ENCODE data around the gene TBC1D9B. TPM values are rescaled to one million over a fixed set of nuclear protein-coding genes. Genes with fewer than 3 reads are reported as not detected.

The TBC1D9B gene
- total and polyA plus RNA-seq, 2 of the 13 experiments (the other 11 are each of a cell fraction or from before 2014, with no cell fraction given): 35.0 to 50.0 TPM

GRCh38 chr5:179880848-179881590 lies 26.7 kb downstream of the TBC1D9B start (continued):
- TF ChIP-seq ZFP91 (CRISPR knock-in tag; IDR thresholded peaks at IDR 0.05; ENCODE audit: borderline replicate concordance) (no peak), TAF15 (IDR thresholded peaks at IDR 0.05; ENCODE audit: low read depth, low read length, poor library complexity, severe bottlenecking) (no peak), TSC22D2 (CRISPR knock-in tag; IDR thresholded peaks at IDR 0.05; ENCODE audit: borderline replicate concordance) (no peak), ZFP37 (CRISPR knock-in tag; IDR thresholded peaks at IDR 0.05; ENCODE audit: borderline replicate concordance) (no peak)

GRCh38 chr5:179880066-179880650 lies 27.5 kb downstream of the TBC1D9B start:
- POLR2A ChIA-PET: no interaction called here
- BruUV-seq (replicated peaks): no TSS peak
- H3K27ac ChIP-seq (ENCODE audit: extremely low read length, insufficient read depth, low read length): no peak overlapping the region
- peaks cover 28% of the 10 kb centered on the region for H3K9me3 ChIP-seq (ENCODE audit: low read length)
- no peaks in the 10 kb centered on the region for H3K79me2 ChIP-seq (ENCODE audit: insufficient read depth, low read length)
- H3K9ac ChIP-seq (ENCODE audit: insufficient read depth, low read depth, low read length): no peak overlapping the region
- no peak for FAIRE-seq
- no peaks in the 10 kb centered on the region for H4K20me1 ChIP-seq (ENCODE audit: insufficient read depth, low read length)
- ATAC-seq: peak; percentile 15; the same call in 2 of the 3 replicates
- no peak overlapping the region for H2AFZ ChIP-seq (ENCODE audit: low read length)
- H3K36me3 ChIP-seq (replicated peaks in 1 of 2; ENCODE audit: control insufficient read depth in 1 of 2, insufficient read depth in 2 of 2, low read length in 2 of 2): peaks cover 15 to 54% of the 10 kb centered on the region in 2 experiments
- in situ Hi-C loops (cut with HindIII; ENCODE audit: extremely low pct_ligation_motif_present, low pct_unique_long_range_greater_than_20kb) (no loop called here), intact Hi-C loops (cut with micrococcal nuclease; ENCODE audit: unreplicated experiment) (no loop called here)
- no peak overlapping the region for H3K4me2 ChIP-seq (ENCODE audit: low read depth, low read length)
- H3K4me1 ChIP-seq (ENCODE audit: insufficient read depth, low read length): no peaks in the 10 kb centered on the region
- CTCF ChIA-PET (ENCODE audit: low intra/inter-chr PET ratio, low total read pairs): no interaction called here
- TF ChIP-seq HINFP (CRISPR knock-in tag; IDR thresholded peaks at IDR 0.05; ENCODE audit: low read depth): no peak
- DNase-seq (ENCODE audit: low spot score): no peak
- H3K4me3 ChIP-seq (replicated peaks in 1 of 3; ENCODE audit: insufficient read depth in 1 of 3, low read depth in 2 of 3, low read length in 3 of 3): no peak overlapping the region
- no peaks in the 10 kb centered on the region for H3K27me3 ChIP-seq (ENCODE audit: control insufficient read depth in 1 of 2, insufficient read depth in 2 of 2, low read length in 2 of 2)
- 100% methylated on average over 2 of the region's 12 CpGs for WGBS (ENCODE audit: low lambda C conversion rate)

Measured in HepG2 (cell line).